ENCODE results near the gene SPANXD. TPM values are rescaled to one million over a fixed set of nuclear protein-coding genes. Genes with fewer than 3 reads are reported as not detected.

Gene SPANXD
- total RNA-seq, 4 donors from 2014 or later, result not detected

GRCh38 chrX:141714680-141715079 lies 16.1 kb upstream of the SPANXD start:
- Histone ChIP-seq H3K9me3 (no peaks in the 10 kb centered on the region), H3K4me3 (no peak overlapping the region), H3K4me1 (no peaks in the 10 kb centered on the region), H3K27me3 (no peaks in the 10 kb centered on the region), H3K27ac (no peak overlapping the region), H3K36me3 (no peaks in the 10 kb centered on the region)
- TF ChIP-seq, protein P1, sequence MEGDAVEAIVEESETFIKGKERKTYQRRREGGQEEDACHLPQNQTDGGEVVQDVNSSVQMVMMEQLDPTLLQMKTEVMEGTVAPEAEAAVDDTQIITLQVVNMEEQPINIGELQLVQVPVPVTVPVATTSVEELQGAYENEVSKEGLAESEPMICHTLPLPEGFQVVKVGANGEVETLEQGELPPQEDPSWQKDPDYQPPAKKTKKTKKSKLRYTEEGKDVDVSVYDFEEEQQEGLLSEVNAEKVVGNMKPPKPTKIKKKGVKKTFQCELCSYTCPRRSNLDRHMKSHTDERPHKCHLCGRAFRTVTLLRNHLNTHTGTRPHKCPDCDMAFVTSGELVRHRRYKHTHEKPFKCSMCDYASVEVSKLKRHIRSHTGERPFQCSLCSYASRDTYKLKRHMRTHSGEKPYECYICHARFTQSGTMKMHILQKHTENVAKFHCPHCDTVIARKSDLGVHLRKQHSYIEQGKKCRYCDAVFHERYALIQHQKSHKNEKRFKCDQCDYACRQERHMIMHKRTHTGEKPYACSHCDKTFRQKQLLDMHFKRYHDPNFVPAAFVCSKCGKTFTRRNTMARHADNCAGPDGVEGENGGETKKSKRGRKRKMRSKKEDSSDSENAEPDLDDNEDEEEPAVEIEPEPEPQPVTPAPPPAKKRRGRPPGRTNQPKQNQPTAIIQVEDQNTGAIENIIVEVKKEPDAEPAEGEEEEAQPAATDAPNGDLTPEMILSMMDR (IDR thresholded peaks at IDR 0.05), result no peak
- TF ChIP-seq POLR2A (IDR thresholded peaks at IDR 0.05), result no peak
- no peak for DNase-seq

- Histone ChIP-seq H3K4me3 (no peak overlapping the region), H3K27me3 (no peaks in the 10 kb centered on the region), H3K9me3 (no peaks in the 10 kb centered on the region), H3K36me3 (no peaks in the 10 kb centered on the region), H3K27ac (no peak overlapping the region), H3K4me1 (no peaks in the 10 kb centered on the region)
- TF ChIP-seq POLR2A (IDR thresholded peaks at IDR 0.05), result no peak
- TF ChIP-seq, protein P1 (IDR thresholded peaks at IDR 0.05), result no peak
- DNase-seq, result no peak
Measured at GRCh38 chrX:141701072-141701471, 2.5 kb upstream of the SPANXD start.

DNA sequence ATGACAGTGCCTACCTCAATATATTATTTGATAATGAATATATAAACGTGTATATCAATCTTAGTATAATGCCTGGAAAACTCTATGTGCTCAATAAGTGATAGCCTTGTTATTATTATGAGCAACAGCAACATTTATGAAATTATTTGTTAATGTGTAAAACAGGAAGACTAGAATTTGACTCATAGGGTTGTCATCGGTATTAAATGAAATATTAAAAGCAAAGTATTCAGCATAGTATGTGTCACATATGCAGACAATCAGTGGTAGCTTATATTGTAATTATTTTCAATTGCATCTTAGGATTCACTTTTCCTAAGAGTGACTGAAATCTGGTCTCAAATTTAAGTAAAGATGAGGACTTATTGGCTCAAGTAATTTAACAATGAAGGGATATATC lies 24.6 kb downstream of the SPANXD start:
- Histone ChIP-seq H3K9me3 (no peaks in the 10 kb centered on the region), H3K4me1 (no peaks in the 10 kb centered on the region), H3K27me3 (no peaks in the 10 kb centered on the region), H3K27ac (no peak overlapping the region), H3K4me3 (no peak overlapping the region), H3K36me3 (no peaks in the 10 kb centered on the region)
- TF ChIP-seq, protein P1 (IDR thresholded peaks at IDR 0.05), result no peak
- no peak for TF ChIP-seq POLR2A (IDR thresholded peaks at IDR 0.05)
- DNase-seq, result no peak

DNA sequence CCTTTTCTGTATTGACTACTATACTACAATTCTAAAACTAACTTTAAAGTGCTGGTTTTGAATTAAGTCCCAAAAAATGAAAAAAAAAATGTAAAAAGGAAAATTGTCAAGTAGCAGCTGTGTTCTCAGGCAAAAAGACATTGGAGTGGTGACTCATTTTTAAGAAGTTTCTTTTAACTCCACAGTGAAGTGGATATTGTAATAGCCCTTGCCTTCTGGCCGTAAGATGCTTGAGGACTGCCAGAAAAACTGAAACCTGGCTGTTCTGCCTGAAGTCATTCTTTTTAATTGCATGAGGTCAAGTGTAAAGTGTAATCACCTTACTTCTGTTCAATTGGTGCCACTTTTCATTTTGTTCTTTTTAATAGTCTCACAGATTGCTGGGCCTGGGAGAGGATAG lies 28.9 kb downstream of the SPANXD start:
- DNase-seq, result no peak
- Histone ChIP-seq H3K9me3 (no peaks in the 10 kb centered on the region), H3K4me1 (no peaks in the 10 kb centered on the region), H3K27ac (no peak overlapping the region), H3K36me3 (no peaks in the 10 kb centered on the region), H3K4me3 (no peak overlapping the region), H3K27me3 (no peaks in the 10 kb centered on the region)
- no peak for TF ChIP-seq POLR2A (IDR thresholded peaks at IDR 0.05)
- TF ChIP-seq, protein P1 (IDR thresholded peaks at IDR 0.05), result no peak

- Histone ChIP-seq H3K4me3 (no peak overlapping the region), H3K9me3 (no peaks in the 10 kb centered on the region), H3K27me3 (no peaks in the 10 kb centered on the region), H3K36me3 (no peaks in the 10 kb centered on the region), H3K27ac (no peak overlapping the region), H3K4me1 (no peaks in the 10 kb centered on the region)
- no peak for DNase-seq
- no peak for TF ChIP-seq POLR2A (IDR thresholded peaks at IDR 0.05)
- TF ChIP-seq, protein P1 (IDR thresholded peaks at IDR 0.05), result no peak
Measured at GRCh38 chrX:141668371-141668770, 30.2 kb downstream of the SPANXD start.

GRCh38 chrX:141662781-141663180 lies 35.8 kb downstream of the SPANXD start:
- no peaks in the 10 kb centered on the region for H3K9me3 ChIP-seq
- TF ChIP-seq, protein P1 (IDR thresholded peaks at IDR 0.05), result no peak
- no peak for TF ChIP-seq POLR2A (IDR thresholded peaks at IDR 0.05)
- H3K36me3 ChIP-seq, result no peaks in the 10 kb centered on the region
- DNase-seq, result no peak
- H3K27ac ChIP-seq, result no peak overlapping the region
- no peak overlapping the region for H3K4me3 ChIP-seq
- H3K4me1 ChIP-seq, result no peaks in the 10 kb centered on the region
- H3K27me3 ChIP-seq, result no peaks in the 10 kb centered on the region
